GM18526 (cell line): ENCODE data around the gene VMP1.

Experiments
- POLR2A ChIP-seq: IDR thresholded peaks from 3 replicates; pipeline ENCODE4 v1.6.1; 2011; ENCODE audit not compliant: insufficient read length; ENCODE audit errors: extremely low read depth

VMP1 gene

GRCh38 chr17:59876107-59876506, 168.7 kb downstream of the VMP1 start:
- no peak for TF ChIP-seq POLR2A

GRCh38 chr17:59877965-59878364, 170.5 kb downstream of the VMP1 start:
- no peak for TF ChIP-seq POLR2A

GRCh38 chr17:59878624-59879023, 171.2 kb downstream of the VMP1 start:
- TF ChIP-seq POLR2A = no peak

GRCh38 chr17:59884861-59885260, 177.4 kb downstream of the VMP1 start:
- no peak for TF ChIP-seq POLR2A

- TF ChIP-seq POLR2A = no peak
Observed at GRCh38 chr17:59888145-59888750, 180.8 kb downstream of the VMP1 start.

- no peak for TF ChIP-seq POLR2A
Observed at GRCh38 chr17:59890720-59891119, 183.3 kb downstream of the VMP1 start.
